NT2/D1 (cell line): Measurements from ENCODE around the gene KLHL41.

Source experiments
- SUZ12 ChIP-seq: IDR thresholded peaks from 2 replicates; pipeline ENCODE4 v1.6.1; 2011; ENCODE audit not compliant: insufficient read length, insufficient read depth; ENCODE audit errors: extremely low read depth
- YY1 ChIP-seq: IDR thresholded peaks from 2 replicates; pipeline ENCODE4 v1.6.1; 2011; ENCODE audit not compliant: insufficient read length, insufficient read depth
- ZNF274 ChIP-seq: IDR thresholded peaks from 2 replicates; pipeline ENCODE4 v1.6.1; 2011; ENCODE audit warnings: mild to moderate bottlenecking, low read depth, low read length

DNA sequence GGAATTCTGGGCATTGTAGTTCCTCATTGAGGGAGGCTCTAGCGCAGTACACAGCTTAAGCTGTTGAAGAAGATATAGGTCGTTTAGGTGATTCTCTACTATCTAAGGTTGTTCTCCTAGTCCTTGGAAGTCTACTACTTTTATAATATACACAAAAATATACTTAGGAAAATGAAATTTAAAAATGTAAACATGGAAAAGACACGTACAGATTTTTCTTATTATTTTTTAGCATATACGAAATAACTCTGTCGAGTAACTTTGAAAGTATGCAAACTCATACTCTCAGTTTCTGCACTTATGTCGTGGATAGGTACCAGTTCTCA is 64.4 kb downstream of the KLHL41 start:
- TF ChIP-seq YY1 (no peak), SUZ12 (no peak), ZNF274 (no peak)
